ENCODE measurements around the gene SPOCK1. TPM values are rescaled to one million over a fixed set of nuclear protein-coding genes. Genes with fewer than 3 reads are reported as not detected.

The SPOCK1 gene
- total RNA-seq, 4 donors from 2014 or later, result 1.1 to 6.4 (median 4.2) TPM; not detected in 1

GRCh38 chr5:137275083-137275482 is 224.0 kb downstream of the SPOCK1 start:
- no peaks in the 10 kb centered on the region for H3K27me3 ChIP-seq
- H3K4me1 ChIP-seq, result no peaks in the 10 kb centered on the region
- no peak for DNase-seq
- no peaks in the 10 kb centered on the region for H3K36me3 ChIP-seq
- TF ChIP-seq, protein P1, sequence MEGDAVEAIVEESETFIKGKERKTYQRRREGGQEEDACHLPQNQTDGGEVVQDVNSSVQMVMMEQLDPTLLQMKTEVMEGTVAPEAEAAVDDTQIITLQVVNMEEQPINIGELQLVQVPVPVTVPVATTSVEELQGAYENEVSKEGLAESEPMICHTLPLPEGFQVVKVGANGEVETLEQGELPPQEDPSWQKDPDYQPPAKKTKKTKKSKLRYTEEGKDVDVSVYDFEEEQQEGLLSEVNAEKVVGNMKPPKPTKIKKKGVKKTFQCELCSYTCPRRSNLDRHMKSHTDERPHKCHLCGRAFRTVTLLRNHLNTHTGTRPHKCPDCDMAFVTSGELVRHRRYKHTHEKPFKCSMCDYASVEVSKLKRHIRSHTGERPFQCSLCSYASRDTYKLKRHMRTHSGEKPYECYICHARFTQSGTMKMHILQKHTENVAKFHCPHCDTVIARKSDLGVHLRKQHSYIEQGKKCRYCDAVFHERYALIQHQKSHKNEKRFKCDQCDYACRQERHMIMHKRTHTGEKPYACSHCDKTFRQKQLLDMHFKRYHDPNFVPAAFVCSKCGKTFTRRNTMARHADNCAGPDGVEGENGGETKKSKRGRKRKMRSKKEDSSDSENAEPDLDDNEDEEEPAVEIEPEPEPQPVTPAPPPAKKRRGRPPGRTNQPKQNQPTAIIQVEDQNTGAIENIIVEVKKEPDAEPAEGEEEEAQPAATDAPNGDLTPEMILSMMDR (IDR thresholded peaks at IDR 0.05), result no peak
- no peak for TF ChIP-seq POLR2A (IDR thresholded peaks at IDR 0.05)
- no peaks in the 10 kb centered on the region for H3K9me3 ChIP-seq
- no peak overlapping the region for H3K4me3 ChIP-seq
- H3K27ac ChIP-seq, result no peak overlapping the region

DNA sequence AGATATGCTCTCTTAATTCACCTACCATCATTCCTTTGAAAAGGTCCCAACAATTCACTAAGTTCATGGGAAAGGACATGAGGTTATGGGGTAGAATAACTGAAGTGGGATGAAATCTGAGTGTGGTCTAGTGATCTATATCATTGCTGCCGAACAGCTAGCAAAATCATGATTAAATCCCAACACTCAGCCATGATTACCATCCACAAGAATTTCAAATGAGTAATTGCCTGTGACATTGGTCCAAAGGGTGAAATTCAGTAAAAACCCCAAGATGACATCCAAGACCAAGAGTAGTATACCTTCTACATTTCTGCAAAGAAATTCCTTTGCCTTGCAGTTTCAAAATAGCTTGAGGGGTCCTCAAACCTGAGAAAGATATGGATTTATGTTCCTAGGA is 225.6 kb downstream of the SPOCK1 start:
- no peaks in the 10 kb centered on the region for H3K27me3 ChIP-seq
- no peaks in the 10 kb centered on the region for H3K36me3 ChIP-seq
- H3K27ac ChIP-seq, result no peak overlapping the region
- TF ChIP-seq POLR2A (IDR thresholded peaks at IDR 0.05), result no peak
- TF ChIP-seq, protein P1 (IDR thresholded peaks at IDR 0.05), result no peak
- H3K4me1 ChIP-seq, result no peaks in the 10 kb centered on the region
- H3K4me3 ChIP-seq, result no peak overlapping the region
- H3K9me3 ChIP-seq, result no peaks in the 10 kb centered on the region
- no peak for DNase-seq

DNA sequence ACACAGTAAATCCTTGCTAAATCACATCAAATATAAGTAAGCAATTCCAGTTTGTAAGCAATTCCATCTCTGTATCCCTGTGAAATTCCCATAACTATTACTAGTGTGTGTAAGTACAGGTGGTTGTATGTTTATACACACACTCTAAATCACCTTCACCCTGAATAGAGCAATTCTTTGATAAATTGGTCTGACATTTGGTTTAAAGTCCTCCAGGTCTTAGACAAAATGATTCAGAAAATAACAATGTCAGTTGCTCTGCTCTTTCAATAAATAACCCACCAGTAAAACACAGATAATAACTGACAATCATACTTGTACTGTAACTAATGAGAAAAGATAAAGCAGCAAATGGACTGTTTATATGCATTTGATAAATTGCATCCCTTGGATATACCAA is 226.3 kb downstream of the SPOCK1 start:
- Histone ChIP-seq H3K27me3 (no peaks in the 10 kb centered on the region), H3K9me3 (no peaks in the 10 kb centered on the region), H3K4me3 (no peak overlapping the region), H3K4me1 (no peaks in the 10 kb centered on the region), H3K36me3 (no peaks in the 10 kb centered on the region), H3K27ac (no peak overlapping the region)
- TF ChIP-seq, protein P1 (IDR thresholded peaks at IDR 0.05), result no peak
- no peak for TF ChIP-seq POLR2A (IDR thresholded peaks at IDR 0.05)
- no peak for DNase-seq

- no peaks in the 10 kb centered on the region for H3K9me3 ChIP-seq
- H3K4me3 ChIP-seq, result no peak overlapping the region
- TF ChIP-seq, protein P1 (IDR thresholded peaks at IDR 0.05), result no peak
- no peak for TF ChIP-seq POLR2A (IDR thresholded peaks at IDR 0.05)
- DNase-seq, result no peak
- H3K27me3 ChIP-seq, result no peaks in the 10 kb centered on the region
- H3K4me1 ChIP-seq, result no peaks in the 10 kb centered on the region
- H3K27ac ChIP-seq, result no peak overlapping the region
- H3K36me3 ChIP-seq, result no peaks in the 10 kb centered on the region
Measured at GRCh38 chr5:137269946-137270345, 229.2 kb downstream of the SPOCK1 start.

DNA sequence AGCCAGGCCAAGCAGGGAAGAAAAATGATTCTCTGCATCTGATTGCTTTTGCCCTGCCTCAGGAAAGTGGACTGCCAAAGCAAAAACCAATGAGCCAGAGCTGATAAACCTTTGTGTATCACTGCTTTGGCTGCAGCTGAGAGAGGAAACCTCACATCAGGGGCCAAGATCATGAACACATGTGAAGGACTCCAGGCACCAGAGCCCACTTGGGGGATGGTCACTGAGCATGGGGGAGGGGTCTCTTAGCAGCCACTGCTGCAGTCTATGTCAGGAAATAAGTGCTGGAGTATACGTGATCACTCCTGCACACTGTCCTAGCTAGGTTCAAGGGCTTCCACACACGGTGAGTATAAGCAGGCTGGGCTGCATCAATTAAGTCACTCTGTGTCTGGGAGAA is 229.9 kb downstream of the SPOCK1 start:
- H3K9me3 ChIP-seq, result no peaks in the 10 kb centered on the region
- no peaks in the 10 kb centered on the region for H3K27me3 ChIP-seq
- no peaks in the 10 kb centered on the region for H3K36me3 ChIP-seq
- no peak overlapping the region for H3K27ac ChIP-seq
- no peak overlapping the region for H3K4me3 ChIP-seq
- TF ChIP-seq POLR2A (IDR thresholded peaks at IDR 0.05), result no peak
- TF ChIP-seq, protein P1 (IDR thresholded peaks at IDR 0.05), result no peak
- DNase-seq, result no peak
- H3K4me1 ChIP-seq, result no peaks in the 10 kb centered on the region

- H3K4me3 ChIP-seq, result no peak overlapping the region
- H3K27ac ChIP-seq, result no peak overlapping the region
- H3K9me3 ChIP-seq, result no peaks in the 10 kb centered on the region
- no peak for DNase-seq
- H3K27me3 ChIP-seq, result no peaks in the 10 kb centered on the region
- no peaks in the 10 kb centered on the region for H3K36me3 ChIP-seq
- no peak for TF ChIP-seq POLR2A (IDR thresholded peaks at IDR 0.05)
- TF ChIP-seq, protein P1 (IDR thresholded peaks at IDR 0.05), result no peak
- H3K4me1 ChIP-seq, result no peaks in the 10 kb centered on the region
Measured at GRCh38 chr5:137268646-137269045, 230.5 kb downstream of the SPOCK1 start.

All from Peyer's patch (tissue), 4 donors.